ENCODE data around the gene SLC30A9. TPM values are rescaled to one million over a fixed set of nuclear protein-coding genes. Genes with fewer than 3 reads are reported as not detected.

Gene SLC30A9
- total RNA-seq, 1 donor from 2014 or later, result 75.4 TPM

- ATAC-seq (no peak), DNase-seq (no peak)
- intact Hi-C loops (cut with micrococcal nuclease), result no loop called here
Measured at GRCh38 chr4:41992967-41993857, 2.9 kb downstream of the SLC30A9 start.

GRCh38 chr4:41994461-41994985, 4.2 kb downstream of the SLC30A9 start:
- intact Hi-C loops (cut with micrococcal nuclease), result no loop called here
- ATAC-seq, result no peak

GRCh38 chr4:41998019-41998418, 7.7 kb downstream of the SLC30A9 start:
- intact Hi-C loops (cut with micrococcal nuclease), result no loop called here
- ATAC-seq (peak; percentile 60), DNase-seq (no peak)

More at GRCh38 chr4:41994461-41994985, 4.2 kb downstream of the SLC30A9 start:
- DNase-seq, result no peak

- intact Hi-C loops (cut with micrococcal nuclease), result no loop called here
- DNase-seq (no peak), ATAC-seq (no peak)
Measured at GRCh38 chr4:41999321-41999720, 9.0 kb downstream of the SLC30A9 start.

- peak; percentile 87 for ATAC-seq
- DNase-seq, result no peak
- intact Hi-C loops (cut with micrococcal nuclease), result no loop called here
Measured at GRCh38 chr4:42008011-42008786, 17.9 kb downstream of the SLC30A9 start.

- DNase-seq, result no peak
- intact Hi-C loops (cut with micrococcal nuclease), result no loop called here
- no peak for ATAC-seq
Measured at GRCh38 chr4:42015438-42015837, 25.1 kb downstream of the SLC30A9 start.

GRCh38 chr4:42018451-42018850, 28.1 kb downstream of the SLC30A9 start:
- ATAC-seq (no peak), DNase-seq (no peak)
- intact Hi-C loops (cut with micrococcal nuclease), result no loop called here

GRCh38 chr4:42048394-42048793, 58.1 kb downstream of the SLC30A9 start:
- intact Hi-C loops (cut with micrococcal nuclease), result no loop called here
- ATAC-seq (no peak), DNase-seq (no peak)

GRCh38 chr4:42050516-42051249, 60.4 kb downstream of the SLC30A9 start:
- no peak for DNase-seq
- no peak for ATAC-seq
- intact Hi-C loops (cut with micrococcal nuclease), result no loop called here

GRCh38 chr4:42066402-42066801, 76.1 kb downstream of the SLC30A9 start:
- intact Hi-C loops (cut with micrococcal nuclease), result no loop called here
- ATAC-seq (no peak), DNase-seq (no peak)

GRCh38 chr4:42067264-42067663, 76.9 kb downstream of the SLC30A9 start:
- DNase-seq, result no peak
- intact Hi-C loops (cut with micrococcal nuclease), result no loop called here
- ATAC-seq, result no peak

GRCh38 chr4:42070463-42070862, 80.1 kb downstream of the SLC30A9 start:
- no peak for DNase-seq
- no peak for ATAC-seq
- intact Hi-C loops (cut with micrococcal nuclease), result no loop called here

GRCh38 chr4:42074294-42074693, 84.0 kb downstream of the SLC30A9 start:
- ATAC-seq, result no peak
- intact Hi-C loops (cut with micrococcal nuclease), result no loop called here

GRCh38 chr4:42078184-42078801, 88.0 kb downstream of the SLC30A9 start:
- intact Hi-C loops (cut with micrococcal nuclease), result no loop called here
- DNase-seq (no peak), ATAC-seq (no peak)

More at GRCh38 chr4:42074294-42074693, 84.0 kb downstream of the SLC30A9 start:
- DNase-seq, result no peak

GRCh38 chr4:42080306-42080705, 90.0 kb downstream of the SLC30A9 start:
- DNase-seq (no peak), ATAC-seq (no peak)
- intact Hi-C loops (cut with micrococcal nuclease), result no loop called here

GRCh38 chr4:42083816-42084215, 93.5 kb downstream of the SLC30A9 start:
- intact Hi-C loops (cut with micrococcal nuclease), result no loop called here
- ATAC-seq (no peak), DNase-seq (no peak)

GRCh38 chr4:42088386-42088785, 98.1 kb downstream of the SLC30A9 start:
- intact Hi-C loops (cut with micrococcal nuclease), result no loop called here
- no peak for ATAC-seq
- no peak for DNase-seq

GRCh38 chr4:42101446-42101975, 111.2 kb downstream of the SLC30A9 start:
- no peak for DNase-seq
- ATAC-seq, result no peak

GRCh38 chr4:42104521-42104920, 114.2 kb downstream of the SLC30A9 start:
- intact Hi-C loops (cut with micrococcal nuclease), result no loop called here
- ATAC-seq (no peak), DNase-seq (no peak)

More at GRCh38 chr4:42101446-42101975, 111.2 kb downstream of the SLC30A9 start:
- intact Hi-C loops (cut with micrococcal nuclease), result no loop called here
